K562 (cell line): ENCODE results near the gene NOL4L. TPM values are rescaled to one million over a fixed set of nuclear protein-coding genes. Genes with fewer than 3 reads are reported as not detected.

Source experiments
- ARID4B ChIP-seq: sonication (generic); formaldehyde crosslinking; IDR thresholded peaks from 2 replicates; pipeline ENCODE4 v1.8.0; 2022; ENCODE audit warnings: mild to moderate bottlenecking, missing genetic modification reagents
- CREB3L1 ChIP-seq: fragments of 450-650 bp; IDR thresholded peaks from 2 replicates; pipeline ENCODE4 v1.6.1; 2014; ENCODE audit warnings: low read depth, mild to moderate bottlenecking, moderate library complexity, borderline replicate concordance
- HEY1 ChIP-seq: fragments of 250-450 bp; sonication (Bioruptor Pico); IDR thresholded peaks from 2 replicates; pipeline ENCODE4 v1.5.0; 2020; ENCODE audit warnings: mild to moderate bottlenecking, moderate library complexity, borderline replicate concordance
- POLR3G ChIP-seq: IDR thresholded peaks from 2 replicates; pipeline ENCODE4 v1.6.1; 2011; ENCODE audit not compliant: insufficient read length, insufficient replicate concordance; ENCODE audit errors: extremely low read depth
- RFX1 ChIP-seq: fragments of 450-650 bp; IDR thresholded peaks from 2 replicates; pipeline ENCODE4 v1.6.1; 2016; ENCODE audit warnings: mild to moderate bottlenecking, moderate library complexity
- THRB ChIP-seq: fragments of 450-650 bp; formaldehyde crosslinking; conservative IDR thresholded peaks from 2 replicates; pipeline ENCODE4 v1.4.0; 2022; ENCODE audit warnings: mild to moderate bottlenecking, missing genetic modification characterization
- VEZF1 ChIP-seq: fragments of 200-800 bp; sonication (Bioruptor generic); IDR thresholded peaks from 2 replicates; pipeline ENCODE4 v1.6.1; 2017; ENCODE audit warnings: missing genetic modification characterization, missing compliant biosample characterization
- ZNF354B ChIP-seq: fragments of 250-450 bp; sonication (Bioruptor Pico); IDR thresholded peaks from 2 replicates; pipeline ENCODE4 v1.4.0; 2020
- ZNF511 ChIP-seq: sonication (generic); formaldehyde crosslinking; IDR thresholded peaks from 2 replicates; pipeline ENCODE4 v1.8.0; 2022; ENCODE audit warnings: mild to moderate bottlenecking, missing genetic modification reagents
- polyA plus RNA-seq, 8 experiments: library from polyadenylated mRNA; depleted of rRNA in 4 of 8; stranded (reverse) in 5 of 8; unstranded in 3 of 8; fragments of >200 nt; fragmentation: Nextera tagmentation in 2 of 8; fragmentation: Illumina TruSeq in 1 of 8; extraction: Ambion mirVana in 2 of 8; extraction: Trizol in 1 of 8; gene quantifications; 2 replicates each; pipeline versions ENCODE4 v1.2.1 to v1.2.3, GENCODE V29; 2011 to 2014; ENCODE audit warnings: inconsistent platforms in 1 of 8, missing spikeins in 1 of 8
- total RNA-seq, 7 experiments: library from RNA; depleted of rRNA in 6 of 7; stranded (reverse); fragments of >200 nt in 6 of 7; fragmentation: Illumina TruSeq in 2 of 7; extraction: Trizol in 2 of 7; gene quantifications; 2 replicates each; pipeline versions ENCODE4 v1.2.1 to v1.2.3, GENCODE V29; 2011 to 2021; ENCODE audit warnings: low replicate concordance in 1 of 7

The NOL4L gene
- total and polyA plus RNA-seq, 9 of the 15 experiments (the other 6 are each of a cell fraction or from before 2014, with no cell fraction given) = 5.1 to 36.2 (median 13.6) TPM

GRCh38 chr20:32397567-32398084 is 187.5 kb downstream of the NOL4L start (continued):
- TF ChIP-seq RFX1 = no peak
- no peak for TF ChIP-seq THRB (CRISPR knock-in tag)
- TF ChIP-seq ZNF354B (CRISPR knock-in tag) = no peak
- no peak for TF ChIP-seq HEY1 (CRISPR knock-in tag)
- 0 out of 2 replicates have a peak, but pooled peaks have one; percentile 3 for TF ChIP-seq VEZF1
- TF ChIP-seq POLR3G = no peak
- no peak for TF ChIP-seq ARID4B (CRISPR knock-in tag)
- TF ChIP-seq CREB3L1 = no peak
- no peak for TF ChIP-seq ZNF511 (CRISPR knock-in tag)
